ENCODE data around the gene LMF2.
"Not testable (repeated sequence)": the region's sequence is repeated elsewhere in the genome, so short reads cannot be mapped to it uniquely, and the experiment has no call there.

LMF2 gene

DNA sequence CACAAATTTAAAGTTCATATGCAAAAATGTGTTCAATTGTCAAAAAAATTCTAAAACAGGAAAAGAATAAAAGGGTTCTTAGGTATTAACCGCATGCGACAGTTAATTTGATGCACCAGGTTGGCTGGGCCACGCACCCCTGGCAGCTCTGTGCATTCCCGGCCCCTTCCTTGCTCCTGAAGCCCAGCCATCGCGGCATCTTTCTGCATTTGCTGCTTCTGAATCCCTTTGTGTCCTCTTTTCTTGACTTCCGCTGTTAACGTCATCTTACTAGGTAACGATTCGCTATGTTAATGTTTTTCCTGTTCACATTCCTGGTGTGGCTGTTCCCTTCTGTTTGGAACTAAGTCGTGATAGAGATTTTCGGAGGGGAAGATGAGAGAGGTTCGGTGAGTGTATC is 30.3 kb upstream of the LMF2 start:
- no peak for DNase-seq (ENCODE audit: low read depth, low spot score)
- H3K27ac ChIP-seq, result peak overlapping the region; percentile 98

GRCh38 chr22:50536226-50536625 is 28.7 kb upstream of the LMF2 start:
- H3K27ac ChIP-seq, result no peak overlapping the region
- DNase-seq (ENCODE audit: low read depth, low spot score), result no peak

DNA sequence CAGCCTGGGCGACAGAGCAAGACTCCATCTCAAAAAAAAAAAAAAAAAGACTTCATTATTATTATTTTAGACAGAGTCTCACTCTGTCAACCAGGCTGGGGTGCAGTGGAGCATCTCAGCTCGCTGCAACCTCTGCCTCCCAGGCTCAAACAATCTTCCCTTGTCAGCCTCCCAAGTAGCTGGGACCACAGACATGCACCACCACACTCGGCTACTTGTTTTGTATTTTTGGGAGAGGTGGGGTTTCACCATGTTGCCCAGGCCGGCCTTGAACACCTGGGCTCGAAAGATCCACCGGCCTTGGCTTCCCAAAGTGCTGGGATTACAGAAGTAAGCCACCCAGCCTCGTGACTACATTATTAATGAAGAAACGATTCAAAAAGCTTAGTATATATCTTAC is 27.6 kb upstream of the LMF2 start:
- H3K27ac ChIP-seq, result no peak overlapping the region
- no peak for DNase-seq (ENCODE audit: low read depth, low spot score)

GRCh38 chr22:50533856-50534711 is 26.6 kb upstream of the LMF2 start:
- not testable (repeated sequence) for H3K27ac ChIP-seq; DNase-seq (ENCODE audit: low read depth, low spot score)

- H3K27ac ChIP-seq, result peak overlapping the region; percentile 94
- no peak for DNase-seq (ENCODE audit: low read depth, low spot score)
Measured at GRCh38 chr22:50532824-50533796, 25.6 kb upstream of the LMF2 start.

DNA sequence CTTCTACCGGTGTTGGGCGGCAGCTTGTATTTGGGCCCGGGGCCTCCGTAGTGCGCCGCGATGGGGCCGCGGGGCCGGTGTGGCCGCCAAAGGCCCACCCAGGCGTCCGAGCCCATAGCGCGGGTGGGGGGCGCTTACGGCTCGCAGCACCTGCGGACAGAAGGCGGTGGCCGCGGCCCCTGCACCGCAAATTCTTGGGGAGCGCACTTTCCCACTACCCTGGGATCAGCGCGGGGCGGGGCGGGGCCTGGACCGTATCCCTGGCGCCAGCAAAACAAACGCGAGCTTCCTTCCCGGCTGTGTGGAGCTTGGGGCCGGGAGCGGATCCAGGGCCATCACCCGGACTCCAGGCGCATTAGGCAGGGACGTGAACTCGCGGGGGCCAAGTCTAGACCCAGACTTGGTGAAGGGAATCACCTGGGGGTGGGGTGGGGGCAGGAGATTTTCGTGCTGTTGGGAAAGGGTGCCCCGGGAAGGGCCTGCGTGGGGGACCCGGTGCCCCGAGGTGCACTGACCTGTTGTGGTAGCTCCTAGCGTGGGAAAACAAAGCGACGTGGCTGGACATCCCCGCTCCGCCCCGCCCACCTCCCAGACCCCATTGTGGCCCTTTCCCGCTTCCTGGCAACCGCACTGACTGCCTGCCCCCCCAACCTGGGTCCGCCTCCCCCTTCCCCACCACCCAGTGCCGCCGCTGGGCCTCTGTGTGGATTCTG is 24.6 kb upstream of the LMF2 start:
- peak overlapping the region; percentile 94 for H3K27ac ChIP-seq

DNA sequence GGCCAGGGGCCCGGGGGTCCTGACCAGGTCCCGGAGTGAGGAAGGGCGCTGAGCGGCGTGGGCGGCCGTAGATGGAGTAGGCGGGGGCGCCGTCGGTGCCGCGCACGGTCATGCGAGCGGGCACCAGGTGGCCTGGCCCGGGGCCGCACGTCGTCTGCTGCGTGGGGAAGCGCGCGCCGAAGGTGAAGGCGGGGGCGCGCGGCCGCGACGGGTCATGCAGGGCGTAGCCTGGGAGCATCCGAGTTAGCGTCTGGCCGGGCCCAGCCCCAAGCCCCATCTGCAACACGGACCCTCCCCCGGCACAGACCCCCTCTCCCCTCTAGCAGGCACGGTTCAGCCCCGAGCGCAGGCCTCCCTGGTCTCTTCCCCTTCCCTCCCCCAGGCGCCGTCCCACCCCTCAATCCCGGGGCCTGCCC is 24.1 kb upstream of the LMF2 start:
- H3K27ac ChIP-seq, result peak overlapping the region; percentile 94
- no peak for DNase-seq (ENCODE audit: low read depth, low spot score)

More for the DNA sequence above, 24.6 kb upstream of the LMF2 start:
- no peak for DNase-seq (ENCODE audit: low read depth, low spot score)

- H3K27ac ChIP-seq, result peak overlapping the region; percentile 94
- no peak for DNase-seq (ENCODE audit: low read depth, low spot score)
Measured at GRCh38 chr22:50530877-50531545, 23.5 kb upstream of the LMF2 start.

DNA sequence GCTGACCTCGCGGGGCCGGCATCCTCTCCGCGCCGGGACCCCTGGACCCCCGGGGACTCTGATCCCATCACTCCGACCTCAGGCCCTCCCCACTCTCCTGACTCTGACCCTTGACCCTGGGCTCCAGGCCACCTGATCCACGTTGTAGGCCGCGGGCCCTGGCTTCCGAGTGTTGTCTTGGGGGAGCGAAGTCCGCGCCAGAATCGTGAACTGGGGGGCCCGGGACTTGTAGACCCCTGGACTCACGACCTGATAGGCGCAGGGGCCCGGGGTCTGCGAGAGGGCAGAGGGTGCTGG is 23.0 kb upstream of the LMF2 start:
- no peak for DNase-seq (ENCODE audit: low read depth, low spot score)
- H3K27ac ChIP-seq, result peak overlapping the region; percentile 94

DNA sequence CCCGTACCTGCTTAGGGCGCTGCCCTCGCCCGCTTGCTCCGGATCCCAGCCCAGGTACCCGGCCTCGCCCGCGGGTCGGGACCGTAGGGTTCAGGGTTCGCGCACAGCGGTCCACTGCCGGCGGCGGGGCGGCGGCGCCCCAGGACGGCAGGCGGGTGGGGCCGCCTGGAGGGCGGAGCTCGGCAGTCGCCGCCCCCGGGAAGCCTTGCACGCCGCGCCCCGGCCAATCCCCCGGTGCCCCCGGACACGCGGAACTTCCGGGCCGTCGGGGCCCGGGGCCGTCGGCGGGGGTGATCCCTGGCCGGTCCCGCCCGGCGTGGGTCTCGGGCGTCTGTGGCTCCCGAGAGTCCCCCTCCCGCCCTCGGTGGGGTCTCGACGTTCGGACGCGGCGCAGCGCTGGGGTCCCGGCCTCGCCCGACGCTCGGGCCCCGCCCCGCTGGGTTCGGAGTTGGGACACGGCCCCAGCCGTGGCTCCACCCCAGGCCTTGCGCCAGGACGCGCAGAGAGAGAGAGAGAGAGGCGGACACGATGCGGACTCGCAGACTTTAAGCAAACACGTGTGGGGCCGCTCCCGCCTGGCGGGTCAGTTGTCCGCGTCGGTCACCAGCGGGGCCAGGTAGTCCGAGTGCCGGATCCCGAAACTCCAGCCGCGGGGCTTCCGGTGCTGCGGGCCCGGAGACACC is 22.5 kb upstream of the LMF2 start, which contains the start of gene TYMP:
TYMP (minus strand) TSS at position 116 of the 683 bp plus-strand sequence. CDS start 303 bp downstream, outside the sequence.
- H3K27ac ChIP-seq, result peak within 1 kb of the TSS; percentile 94
- no peak for DNase-seq (ENCODE audit: low read depth, low spot score)

GRCh38 chr22:50529416-50529896 is 22.0 kb upstream of the LMF2 start:
- no peak for DNase-seq (ENCODE audit: low read depth, low spot score)
- peak overlapping the region; percentile 94 for H3K27ac ChIP-seq

DNA sequence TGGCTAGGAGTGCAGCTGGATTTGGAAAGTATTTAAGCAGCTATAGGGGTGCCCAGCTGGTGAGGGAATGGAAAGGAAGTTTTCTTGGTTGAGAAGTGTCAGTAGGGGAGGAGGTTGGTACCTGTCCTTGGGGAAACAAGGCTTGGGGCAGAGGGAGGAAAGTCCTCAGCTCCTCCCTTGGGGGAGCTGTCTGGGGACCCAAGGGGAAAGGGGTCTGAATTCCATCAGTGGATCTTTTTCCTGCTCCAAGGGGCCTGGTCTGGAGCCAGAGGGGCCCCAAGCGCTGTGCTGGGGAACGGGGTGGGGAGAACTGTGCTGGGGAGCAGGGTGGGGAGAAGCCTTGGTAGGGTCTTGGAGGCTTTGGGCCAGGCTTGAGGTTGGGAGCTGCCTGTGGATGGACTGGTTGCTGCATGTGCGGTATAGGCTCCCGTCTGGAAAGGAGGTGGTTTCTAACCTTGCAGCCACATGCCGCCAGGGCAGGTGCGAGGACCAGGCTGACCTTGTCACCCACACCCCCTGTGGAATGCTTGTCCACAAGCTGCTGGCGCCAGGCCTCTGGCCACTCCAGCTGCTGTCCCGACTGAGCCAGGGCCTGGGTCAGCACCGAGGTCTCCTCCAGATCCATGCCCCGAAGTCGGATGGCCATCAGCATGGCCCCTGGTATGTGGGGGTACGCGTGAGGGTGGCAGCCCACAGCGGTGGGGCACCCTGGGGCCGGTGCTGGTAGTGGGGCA is 21.3 kb upstream of the LMF2 start:
- no peak for DNase-seq (ENCODE audit: low read depth, low spot score)
- H3K27ac ChIP-seq, result peak overlapping the region; percentile 94

- peak overlapping the region; percentile 94 for H3K27ac ChIP-seq
- no peak for DNase-seq (ENCODE audit: low read depth, low spot score)
Measured at GRCh38 chr22:50527921-50528681, 20.6 kb upstream of the LMF2 start.

- DNase-seq (ENCODE audit: low read depth, low spot score), result no peak
- H3K27ac ChIP-seq, result peak overlapping the region; percentile 77
Measured at GRCh38 chr22:50526834-50527801, 19.6 kb upstream of the LMF2 start.

DNA sequence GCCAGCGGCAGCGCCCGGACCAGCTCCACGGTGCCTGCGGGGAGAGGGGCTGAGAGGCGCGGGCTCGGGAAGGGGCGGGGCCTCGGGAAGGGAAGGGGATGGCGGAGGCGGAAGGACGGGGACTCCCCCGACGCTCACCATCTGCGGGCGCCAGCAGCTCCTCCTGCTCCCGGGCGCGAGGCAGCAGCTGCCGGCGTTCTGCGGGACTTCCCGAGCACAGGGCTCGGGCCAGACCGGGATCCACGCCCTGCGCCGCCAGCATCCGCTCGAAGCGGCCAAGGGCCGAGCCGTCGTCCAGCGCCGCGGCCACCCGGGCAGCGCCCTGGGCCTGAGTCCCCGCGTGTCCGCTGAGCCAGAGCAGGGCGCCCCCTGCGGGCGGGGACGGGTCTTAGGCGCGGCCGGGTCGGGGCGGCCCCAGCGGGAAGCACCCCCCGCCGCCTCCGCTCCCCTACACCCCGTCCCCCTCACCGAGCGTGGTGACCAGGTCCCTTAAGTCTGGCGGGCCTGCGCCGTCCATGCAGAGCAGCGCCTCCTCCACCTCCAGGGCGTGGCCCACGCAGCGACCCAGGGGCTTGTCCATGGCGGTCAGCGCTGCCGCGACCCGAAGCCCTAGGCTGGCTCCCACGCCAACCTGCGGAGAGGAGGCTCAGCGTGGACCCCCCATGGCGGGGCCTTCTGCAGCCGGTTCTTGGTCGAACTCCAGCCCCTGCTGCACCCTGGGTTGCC is 18.8 kb upstream of the LMF2 start:
- peak overlapping the region; percentile 77 for H3K27ac ChIP-seq
- DNase-seq (ENCODE audit: low read depth, low spot score), result no peak

- H3K27ac ChIP-seq, result peak overlapping the region; percentile 77
- DNase-seq (ENCODE audit: low read depth, low spot score), result no peak
Measured at GRCh38 chr22:50525858-50526107, 18.3 kb upstream of the LMF2 start.

Measured in epithelial cell of prostate (primary cell).